Heart right ventricle (tissue), 16 donors: Measurements from ENCODE around the gene MYBPH. TPM values are rescaled to one million over a fixed set of nuclear protein-coding genes. Genes with fewer than 3 reads are reported as not detected.

Experiments
- ATAC-seq, 8 donors: fragments of 200-7000 bp; cut with Tn5 transposase; one replicate each; pipeline ENCODE4 v1.9.1; 2020; ENCODE audit warnings: mild to moderate bottlenecking in 8 of 8, moderate library complexity in 8 of 8, moderate number of reproducible peaks in 1 of 8
- DNase-seq, 2 donors: peaks; one replicate each; pipeline ENCODE4 v3.0.0-alpha.2; 2020
- H3K27ac ChIP-seq, 10 donors: fragments of 200-600 bp; sonication (generic) in 2 of 10; one replicate each; pipeline versions ENCODE4 v1.5.0 to v1.8.0; 2020 to 2022; ENCODE audit warnings: mild to moderate bottlenecking in 3 of 10
- H3K27me3 ChIP-seq, 7 donors: fragments of 200-600 bp; one replicate each; pipeline ENCODE4 v1.8.0; 2021 to 2022; ENCODE audit warnings: mild to moderate bottlenecking in 2 of 7
- H3K36me3 ChIP-seq, 9 donors: fragments of 200-600 bp; sonication (generic) in 1 of 9; one replicate each; pipeline versions ENCODE4 v1.5.0 to v1.8.0; 2020 to 2022; ENCODE audit warnings: mild to moderate bottlenecking in 2 of 9
- H3K4me1 ChIP-seq, 9 donors: fragments of 200-600 bp; sonication (generic) in 1 of 9; one replicate each; pipeline versions ENCODE4 v1.5.0 to v1.8.0; 2020 to 2022; ENCODE audit warnings: mild to moderate bottlenecking in 4 of 9
- H3K4me3 ChIP-seq, 10 donors: fragments of 200-600 bp; sonication (generic) in 2 of 10; one replicate each; pipeline versions ENCODE4 v1.5.0 to v1.8.0; 2020 to 2022; ENCODE audit warnings: mild to moderate bottlenecking in 7 of 10, moderate library complexity in 2 of 10
- H3K9me3 ChIP-seq, 11 donors: fragments of 200-600 bp in 10 of 11; sonication (generic) in 2 of 11; one replicate each; pipeline versions ENCODE4 v1.5.0 to v1.8.0; 2013 to 2022; ENCODE audit warnings: mild to moderate bottlenecking in 2 of 11, control low read depth in 1 of 11, moderate library complexity in 1 of 11
- CTCF ChIP-seq, 9 donors: fragments of 200-600 bp; sonication (generic) in 2 of 9; IDR thresholded peaks; one replicate each; pipeline versions ENCODE4 v1.5.0 to v1.8.0; 2021 to 2022; ENCODE audit warnings: antibody characterized with exemption in 9 of 9, mild to moderate bottlenecking in 5 of 9, moderate library complexity in 1 of 9
- WGBS, 2 donors: extraction: QIAGEN DNeasy Blood & Tissue Kit; methylation state at CpG; one replicate each; pipeline ENCODE4 v1.1.7; 2013; ENCODE audit warnings: inconsistent platforms in 1 of 2; 5-methylcytosine and 5-hydroxymethylcytosine counted together
- intact Hi-C, 10 donors: fragments of 100-400 bp; cut with DNase I; formaldehyde crosslinking; loops; one replicate each; pipeline versions ENCODE4 v1.11.1 to v1.14.2; 2022
- polyA plus RNA-seq, 2 donors: library from polyadenylated mRNA; stranded (reverse); fragments of 200-250 nt; gene quantifications; one replicate each; pipeline ENCODE4 v1.2.3, GENCODE V29; 2013
- total RNA-seq, 10 donors: library from RNA; stranded (reverse); fragmentation: NEBNext Ultra II Directional in 3 of 10; extraction: Animal tissue kit (Norgen Biotek cat#: 25700) in 3 of 10; gene quantifications; one replicate each; pipeline versions ENCODE4 v1.2.1 to v1.2.4, GENCODE V29; 2021 to 2023
- donor health status: Arrhythmogenic right ventricular cardiomyopathy.
- donor health status: ischemic (EF 13 %, LVEDD 7.1; RV severe dilation, severe dysfunction).
- donor health status: healthy with polysubstance abuse.
- donor health status: DM: no; HTN: yes; CAD: no.
- donor health status: DM: no; HTN: no; CAD: no.
- donor health status: ischemic (EF 25% LVEDD 6.9; RV normal size, moderate dysfunction).
- donor health status: ischemic (EF 25% LVEDD 5.7; RV mildly dilated, moderate dysfunction).
- donor health status: healthy.
- donor health status: DM: yes; HTN: yes; CAD: no.
- donor health status: Ischemic cardiomyopathy.
- donor health status: ischemic (EF 35%, LVEDD 5.7; RV mildly dilated, moderate dysfunction).
- donor health status: nonischemic (EF 11% LVEDD 7.7; RV severe dilation, severe dysfunction).
- donor health status: DM: yes; HTN: yes; CAD: no.
- donor health status: PGD.
- donor health status: ischemic (EF 29% LVEDD 5.4; RV normal size, mild dysfunction).
- donor health status: nonischemic (EF 23%, LVEDD 6.1; RV moderate dilation, normal function).

MYBPH gene
- total and polyA plus RNA-seq, 12 donors, result not detected

GRCh38 chr1:203170625-203171330, 4.8 kb downstream of the MYBPH start:
- no peak for TF ChIP-seq CTCF (IDR thresholded peaks at IDR 0.05)
- Histone ChIP-seq H3K27me3 (peaks cover 0 to 2% (median 0%) of the 10 kb centered on the region in 7 donors), H3K27ac (no peak overlapping the region), H3K4me1 (peaks cover 0 to 9% (median 0%) of the 10 kb centered on the region in 9 donors), H3K4me3 (no peak overlapping the region), H3K9me3 (no peaks in the 10 kb centered on the region), H3K36me3 (peaks cover 0 to under 1% (median 0%) of the 10 kb centered on the region in 9 donors)
- ATAC-seq, result no peak
- DNase-seq, result no peak
- intact Hi-C loops, result loop anchor here in 8 of 10 donors (5.0 kb wide), 5 partner anchors 42 to 133 kb away; no protein-coding TSS in a partner anchor
- 82 to 93% methylated on average over 8 of the region's 8 CpGs for WGBS, 2 donors

GRCh38 chr1:203169770-203170520, 5.7 kb downstream of the MYBPH start:
- H3K4me1 ChIP-seq, result peaks cover 0 to 1% (median 0%) of the 10 kb centered on the region in 9 donors
- H3K9me3 ChIP-seq, result no peaks in the 10 kb centered on the region
- TF ChIP-seq CTCF (IDR thresholded peaks at IDR 0.05), result no peak
- ATAC-seq, result no peak
- no peak for DNase-seq
- no peak overlapping the region for H3K4me3 ChIP-seq
- no peak overlapping the region for H3K27ac ChIP-seq
- WGBS, 2 donors, result 87 to 92% methylated on average over 21 of the region's 21 CpGs
- no peaks in the 10 kb centered on the region for H3K27me3 ChIP-seq
- intact Hi-C loops, result loop anchor here in 8 of 10 donors (5.0 kb wide), 6 partner anchors 42 to 133 kb away; partner anchors contain the start of gene ADORA1 (in 1 of the 8)
- peaks cover 0 to 8% (median 0%) of the 10 kb centered on the region in 9 donors for H3K36me3 ChIP-seq

- DNase-seq (no peak), ATAC-seq (no peak)
- WGBS, 2 donors, result 92 to 94% methylated on average over 9 of the region's 9 CpGs
- Histone ChIP-seq H3K4me3 (no peak overlapping the region), H3K4me1 (no peaks in the 10 kb centered on the region), H3K27ac (no peak overlapping the region), H3K9me3 (no peaks in the 10 kb centered on the region), H3K27me3 (no peaks in the 10 kb centered on the region), H3K36me3 (peaks cover 0 to 8% (median 0%) of the 10 kb centered on the region in 9 donors)
- intact Hi-C loops, result loop anchor here in 1 of 10 donors (5.0 kb wide), 1 partner anchor 42 kb away; the partner anchor contains the start of gene ADORA1
- TF ChIP-seq CTCF (IDR thresholded peaks at IDR 0.05), result no peak
Measured at GRCh38 chr1:203168991-203169390, 6.6 kb downstream of the MYBPH start.

- TF ChIP-seq CTCF (IDR thresholded peaks at IDR 0.05), result no peak
- DNase-seq (no peak), ATAC-seq (no peak)
- WGBS, 2 donors, result 96 to 97% methylated on average over 12 of the region's 12 CpGs
- Histone ChIP-seq H3K27me3 (no peaks in the 10 kb centered on the region), H3K27ac (no peak overlapping the region), H3K36me3 (peaks cover 0 to 8% (median 0%) of the 10 kb centered on the region in 9 donors), H3K4me1 (no peaks in the 10 kb centered on the region), H3K4me3 (no peak overlapping the region), H3K9me3 (no peaks in the 10 kb centered on the region)
- intact Hi-C loops, result loop anchor here in 1 of 10 donors (5.0 kb wide), 1 partner anchor 41 kb away; the partner anchor contains the start of gene ADORA1
Measured at GRCh38 chr1:203168256-203168786, 7.3 kb downstream of the MYBPH start.
